NCI-H748 treated with DMSO at 0.1 percent for 48 hours (cell line): ENCODE measurements around the gene NCOR2.

Source experiments
- DNase-seq: peaks from one replicate; lab custom pipeline; 2025; lab: John Stamatoyannopoulos, UW

NCOR2 gene

GRCh38 chr12:124566997-124567672, at the start of gene NCOR2:
Gene NCOR2, minus strand, starts transcription at chr12:124567612. Its CDS starts 72,361 bp downstream, at chr12:124495251.
- DNase-seq, result no peak

- no peak for DNase-seq
These were observed 49.2 kb upstream of the NCOR2 start for GRCh38 chr12:124616394-124617221.

GRCh38 chr12:124614512-124615292, 47.3 kb upstream of the NCOR2 start:
- no peak for DNase-seq

GRCh38 chr12:124613151-124613585, 45.8 kb upstream of the NCOR2 start:
- no peak for DNase-seq

GRCh38 chr12:124612410-124612680, 44.9 kb upstream of the NCOR2 start:
- DNase-seq, result no peak

- no peak for DNase-seq
These were observed 44.4 kb upstream of the NCOR2 start for GRCh38 chr12:124611559-124612409.

GRCh38 chr12:124610629-124611558, 43.5 kb upstream of the NCOR2 start:
- DNase-seq, result no peak

GRCh38 chr12:124610021-124610612, 42.7 kb upstream of the NCOR2 start:
- DNase-seq, result no peak

GRCh38 chr12:124609041-124609989, 41.9 kb upstream of the NCOR2 start:
- peak; percentile 83 for DNase-seq

- DNase-seq, result no peak
These were observed 41.0 kb upstream of the NCOR2 start for GRCh38 chr12:124608450-124608870.

GRCh38 chr12:124607681-124608425, 40.4 kb upstream of the NCOR2 start:
- DNase-seq, result no peak

- no peak for DNase-seq
These were observed 38.7 kb upstream of the NCOR2 start for GRCh38 chr12:124605883-124606774.

GRCh38 chr12:124605150-124605882, 37.9 kb upstream of the NCOR2 start:
- DNase-seq, result no peak

- DNase-seq, result no peak
These were observed 36.9 kb upstream of the NCOR2 start for GRCh38 chr12:124604264-124604680.

GRCh38 chr12:124603831-124604251, 36.4 kb upstream of the NCOR2 start:
- DNase-seq, result no peak

GRCh38 chr12:124603100-124603541, 35.7 kb upstream of the NCOR2 start:
- no peak for DNase-seq
